SU-DHL-6 (cell line): ENCODE results near the gene KIF16B.

Source experiments
- H2AFZ ChIP-seq: fragments of 200-600 bp; sonication (generic); 2 replicates; pipeline ENCODE4 v1.6.1; 2014; ENCODE audit warnings: low read depth, mild to moderate bottlenecking, moderate library complexity, mixed read lengths, antibody characterized with exemption, low read length; ENCODE audit not compliant: severe bottlenecking
- H3F3A ChIP-seq: fragments of 200-600 bp; shearing (Covaris generic); 2 replicates; pipeline ENCODE4 v1.6.0; 2016; ENCODE audit warnings: antibody characterized with exemption, mild to moderate bottlenecking; ENCODE audit not compliant: insufficient read depth
- H3K27ac ChIP-seq: fragments of 200-600 bp; sonication (generic); 2 replicates; pipeline ENCODE4 v1.5.1; 2016; ENCODE audit warnings: low read depth, mild to moderate bottlenecking, low read length, moderate library complexity, mixed read lengths
- H3K27me3 ChIP-seq: fragments of 200-600 bp; sonication (generic), shearing (Covaris generic); 2 replicates; pipeline ENCODE4 v1.6.0; 2014; ENCODE audit warnings: mild to moderate bottlenecking, low read length
- H3K36me3 ChIP-seq: fragments of 200-600 bp; sonication (generic); 2 replicates; pipeline ENCODE4 v1.6.1; 2014; ENCODE audit warnings: mild to moderate bottlenecking, low read length, mixed read lengths
- H3K4me2 ChIP-seq: fragments of 300-600, 200-600 bp; shearing (Covaris generic), sonication (generic); 2 replicates; pipeline ENCODE4 v1.6.0; 2014; ENCODE audit warnings: low read length, low read depth, mild to moderate bottlenecking; ENCODE audit not compliant: poor library complexity, severe bottlenecking
- H3K4me3 ChIP-seq: fragments of 200-600 bp; sonication (generic); 2 replicates; pipeline ENCODE4 v1.5.1; 2014; ENCODE audit warnings: antibody characterized with exemption, low read length, mild to moderate bottlenecking, mixed read lengths; ENCODE audit not compliant: insufficient read depth, poor library complexity, severe bottlenecking
- H3K79me2 ChIP-seq: fragments of 200-600 bp; sonication (generic); 2 replicates; pipeline ENCODE4 v1.6.1; 2014; ENCODE audit warnings: mild to moderate bottlenecking, low read length, moderate library complexity; ENCODE audit not compliant: insufficient read depth
- H3K9ac ChIP-seq: fragments of 200-600 bp; sonication (generic); 2 replicates; pipeline ENCODE4 v1.7.0; 2014; ENCODE audit warnings: mild to moderate bottlenecking, low read length
- H3K9me2 ChIP-seq: fragments of 200-600 bp; sonication (generic); replicated peaks from 2 replicates; pipeline ENCODE4 v1.6.1; 2014; ENCODE audit warnings: low read length; ENCODE audit not compliant: insufficient read depth
- H3K9me3 ChIP-seq: fragments of 200-600 bp; sonication (generic); 2 replicates; pipeline ENCODE4 v1.6.1; 2014; ENCODE audit warnings: low read length, mixed read lengths; ENCODE audit not compliant: insufficient read depth
- H4K20me1 ChIP-seq: fragments of 200-600 bp; sonication (generic); 2 replicates; pipeline ENCODE4 v1.6.1; 2014; ENCODE audit warnings: low read depth, mild to moderate bottlenecking, antibody characterized with exemption, low read length, moderate library complexity, mixed read lengths
- CTCF ChIP-seq: fragments of 200-600 bp; sonication (generic); IDR thresholded peaks from one replicate; pipeline ENCODE4 v1.5.1; 2017; ENCODE audit warnings: antibody characterized with exemption, mild to moderate bottlenecking, low read length, moderate library complexity; ENCODE audit not compliant: insufficient read depth, poor library complexity, severe bottlenecking
- EZH2phosphoT487 ChIP-seq: fragments of 200-600 bp; sonication (generic), shearing (Covaris generic); conservative IDR thresholded peaks from 2 replicates; pipeline ENCODE4 v1.6.1; 2018; ENCODE audit warnings: mild to moderate bottlenecking, antibody characterized with exemption, low read length, moderate library complexity, mixed read lengths

Gene KIF16B

DNA sequence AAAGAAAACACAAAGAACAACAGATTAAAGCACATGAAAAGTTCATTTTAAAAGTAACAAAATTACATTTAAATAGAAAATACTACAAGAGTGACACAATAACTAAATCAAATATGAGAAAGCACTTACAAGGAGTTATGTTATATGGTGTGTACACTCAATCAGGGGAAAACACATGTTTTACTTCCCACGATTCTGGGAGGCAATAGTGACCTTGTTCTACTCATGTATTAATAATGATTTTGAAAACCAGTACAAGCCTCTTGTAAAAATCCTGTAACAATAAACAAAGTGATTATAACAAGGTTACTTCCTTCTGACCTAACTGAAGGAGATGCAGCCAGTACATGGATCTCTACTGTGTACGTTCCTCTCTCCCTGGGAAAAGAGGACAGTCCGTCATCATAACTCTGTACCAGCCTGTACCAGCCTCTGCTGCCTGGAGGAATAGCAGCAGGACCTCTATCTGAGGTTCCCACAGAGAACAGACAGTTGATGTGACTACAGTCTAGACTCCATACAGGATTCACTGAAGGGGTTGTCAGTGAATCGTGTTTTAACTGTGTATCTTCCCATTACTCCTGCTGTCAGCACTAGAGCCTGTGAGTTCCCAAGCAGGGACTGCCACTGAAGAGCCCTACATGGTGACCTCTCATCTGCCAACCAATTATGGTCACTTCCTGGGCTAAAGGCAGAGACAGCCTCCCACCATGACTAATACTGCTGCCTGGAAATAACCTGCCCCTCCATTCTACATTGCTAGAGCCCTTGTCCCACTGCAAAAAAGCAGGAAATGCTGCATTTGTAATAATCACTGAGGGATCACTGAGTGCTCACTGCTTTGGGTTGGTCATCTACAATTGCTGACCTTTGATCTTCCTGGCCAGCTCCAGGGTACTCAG is 149.7 kb downstream of the KIF16B start:
- H2AFZ ChIP-seq: no peak overlapping the region
- no peak overlapping the region for H3K4me2 ChIP-seq
- no peaks in the 10 kb centered on the region for H3F3A ChIP-seq
- peaks cover 35% of the 10 kb centered on the region for H3K36me3 ChIP-seq
- no peaks in the 10 kb centered on the region for H3K9me3 ChIP-seq
- no peak overlapping the region for H3K4me3 ChIP-seq
- TF ChIP-seq CTCF (no peak), EZH2phosphoT487 (no peak)
- H3K9me2 ChIP-seq: no peaks in the 10 kb centered on the region
- H3K79me2 ChIP-seq: no peaks in the 10 kb centered on the region
- H3K9ac ChIP-seq: no peak overlapping the region
- H4K20me1 ChIP-seq: no peaks in the 10 kb centered on the region
- H3K27ac ChIP-seq: no peak overlapping the region
- no peaks in the 10 kb centered on the region for H3K27me3 ChIP-seq

- peaks cover 11% of the 10 kb centered on the region; the same call in 1 of the 2 replicates for H3K36me3 ChIP-seq
- TF ChIP-seq EZH2phosphoT487 (no peak), CTCF (no peak)
Observed at GRCh38 chr20:16419138-16419715, 154.0 kb downstream of the KIF16B start.

GRCh38 chr20:16418616-16419015 is 154.6 kb downstream of the KIF16B start:
- H3K36me3 ChIP-seq: peaks cover 11% of the 10 kb centered on the region; the same call in 1 of the 2 replicates
- no peaks in the 10 kb centered on the region for H3K9me2 ChIP-seq
- no peak overlapping the region for H3K9ac ChIP-seq
- H3K27ac ChIP-seq: no peak overlapping the region
- no peaks in the 10 kb centered on the region for H3K9me3 ChIP-seq
- TF ChIP-seq CTCF: no peak
- no peak for TF ChIP-seq EZH2phosphoT487
- no peaks in the 10 kb centered on the region for H3F3A ChIP-seq
- H3K27me3 ChIP-seq: no peaks in the 10 kb centered on the region
- no peaks in the 10 kb centered on the region for H4K20me1 ChIP-seq
- H3K79me2 ChIP-seq: no peaks in the 10 kb centered on the region
- H3K4me3 ChIP-seq: no peak overlapping the region
- no peak overlapping the region for H2AFZ ChIP-seq
- no peak overlapping the region for H3K4me2 ChIP-seq

More at GRCh38 chr20:16419138-16419715, 154.0 kb downstream of the KIF16B start:
- Histone ChIP-seq H2AFZ (no peak overlapping the region), H3K9me3 (no peaks in the 10 kb centered on the region), H3K4me3 (no peak overlapping the region), H3K27me3 (no peaks in the 10 kb centered on the region), H3K79me2 (no peaks in the 10 kb centered on the region), H3K4me2 (no peak overlapping the region), H3K27ac (no peak overlapping the region), H3K9me2 (no peaks in the 10 kb centered on the region), H3K9ac (no peak overlapping the region), H4K20me1 (no peaks in the 10 kb centered on the region), H3F3A (no peaks in the 10 kb centered on the region)
